ENCODE data around the gene USP14.
"Not testable (repeated sequence)": the region's sequence is repeated elsewhere in the genome, so short reads cannot be mapped to it uniquely, and the experiment has no call there.

DNA sequence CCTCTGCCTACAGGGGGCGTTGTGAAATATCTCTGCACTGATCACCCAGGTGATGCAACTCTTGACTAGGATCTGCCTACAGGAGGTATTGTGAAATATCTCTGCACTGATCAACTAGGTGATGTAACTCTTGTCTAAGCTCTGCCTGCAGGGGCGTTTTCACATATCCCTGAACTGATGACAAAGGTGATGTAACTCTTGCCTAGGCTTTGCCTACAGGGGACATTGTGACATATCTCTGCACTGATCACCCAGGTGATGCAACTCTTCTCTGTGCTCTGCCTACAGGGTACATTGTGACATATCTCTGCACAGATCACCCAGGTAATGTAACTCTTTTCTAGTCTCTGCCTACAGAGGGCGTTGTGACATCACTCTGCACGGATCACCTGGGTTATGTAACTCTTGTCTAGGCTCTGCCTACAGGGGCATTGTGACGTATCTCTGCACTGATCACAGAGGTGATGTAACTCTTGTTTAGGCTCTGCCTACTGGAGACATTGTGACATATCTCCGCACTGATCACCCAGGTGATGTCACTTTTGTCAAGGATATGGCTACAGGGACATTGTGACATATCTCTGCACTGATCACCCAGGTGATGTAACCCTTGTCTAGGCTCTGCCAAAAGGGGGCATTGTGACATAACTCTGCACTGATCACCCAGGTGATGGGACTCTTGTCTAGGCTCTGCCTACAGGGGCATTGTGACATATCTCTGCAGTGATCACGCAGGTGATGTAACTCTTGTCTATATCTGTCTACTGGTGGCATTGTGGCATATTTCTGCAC, 49.0 kb upstream of the USP14 start:
- TF ChIP-seq, protein P1, sequence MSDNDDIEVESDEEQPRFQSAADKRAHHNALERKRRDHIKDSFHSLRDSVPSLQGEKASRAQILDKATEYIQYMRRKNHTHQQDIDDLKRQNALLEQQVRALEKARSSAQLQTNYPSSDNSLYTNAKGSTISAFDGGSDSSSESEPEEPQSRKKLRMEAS (IDR thresholded peaks at IDR 0.05; ENCODE audit: low read depth, low read length) = not testable (repeated sequence)
- not testable (repeated sequence) for TF ChIP-seq MYC (IDR thresholded peaks at IDR 0.05; ENCODE audit: low read depth, low read length)
